PC-3 (cell line): Measurements from ENCODE around the gene CCDC69. TPM values are rescaled to one million over a fixed set of nuclear protein-coding genes. Genes with fewer than 3 reads are reported as not detected.

Source experiments
- ATAC-seq: fragments of 200-7000 bp; cut with Tn5 transposase; 2 replicates; pipeline ENCODE4 v1.9.1; 2020; ENCODE audit warnings: mild to moderate bottlenecking, moderate library complexity
- BruUV-seq: library from RNA; stranded (reverse); fragments of 400-500 nt; replicated peaks from 2 replicates; lab custom pipeline; 2021; lab: Mats Ljungman, UMichigan
- CTCF ChIA-PET: fragments of 300-600 bp; sonication (Branson Sonifier 250); formaldehyde crosslinking; loops from one replicate; lab custom pipeline; 2022; ENCODE audit warnings: antibody characterized with exemption; lab: Charles Lee
- POLR2A ChIA-PET: fragments of 300-600 bp; sonication (Branson Sonifier 250); formaldehyde crosslinking; loops from one replicate; lab custom pipeline; 2022; ENCODE audit warnings: antibody characterized with exemption; ENCODE audit not compliant: unreplicated experiment; lab: Charles Lee
- DNase-seq: peaks from one replicate; pipeline ENCODE4 v3.0.0-alpha.2; 2015
- H2AFZ ChIP-seq: fragments of 300-600 bp; sonication (generic); 2 replicates; pipeline ENCODE4 v1.6.0; 2016; ENCODE audit warnings: antibody characterized with exemption, low read length
- H3F3A ChIP-seq: fragments of 300-600 bp; sonication (generic); one replicate; pipeline ENCODE4 v1.6.0; 2017; ENCODE audit warnings: antibody characterized with exemption, low read length, control low read depth, mild to moderate bottlenecking; ENCODE audit not compliant: unreplicated experiment
- H3K27ac ChIP-seq: fragments of 300-600 bp; sonication (generic); 2 replicates; pipeline ENCODE4 v1.5.1; 2016; ENCODE audit warnings: mild to moderate bottlenecking, low read length
- H3K27me3 ChIP-seq: fragments of 300-600 bp; sonication (generic); 2 replicates; pipeline ENCODE4 v1.6.1; 2016; ENCODE audit warnings: low read length, mixed read lengths
- H3K36me3 ChIP-seq: fragments of 300-600 bp; sonication (generic); 2 replicates; pipeline ENCODE4 v1.6.1; 2016; ENCODE audit warnings: low read depth, mixed run types, low read length, mixed read lengths
- H3K4me1 ChIP-seq: fragments of 300-600 bp; sonication (generic); 2 replicates; pipeline ENCODE4 v1.5.1; 2016; ENCODE audit warnings: low read length; ENCODE audit not compliant: insufficient read depth
- H3K4me2 ChIP-seq: fragments of 300-600 bp; sonication (generic); 2 replicates; pipeline ENCODE4 v1.6.0; 2016; ENCODE audit warnings: low read length
- H3K4me3 ChIP-seq: fragments of 300-600 bp; sonication (generic); 2 replicates; pipeline ENCODE4 v1.5.1; 2016; ENCODE audit warnings: mild to moderate bottlenecking, low read length, mixed read lengths
- H3K79me2 ChIP-seq: fragments of 300-600 bp; sonication (generic); 2 replicates; pipeline ENCODE4 v1.6.1; 2017; ENCODE audit warnings: low read length, mixed read lengths
- H3K9ac ChIP-seq: fragments of 300-600 bp; sonication (generic); 2 replicates; pipeline ENCODE4 v1.6.0; 2016; ENCODE audit warnings: mild to moderate bottlenecking, low read length
- H3K9me2 ChIP-seq: fragments of 300-600 bp; sonication (generic); replicated peaks from 2 replicates; pipeline ENCODE4 v1.6.1; 2016; ENCODE audit warnings: mixed run types, low read length, mixed read lengths
- H3K9me3 ChIP-seq: fragments of 300-600 bp; sonication (generic); 2 replicates; pipeline ENCODE4 v1.6.1; 2016; ENCODE audit warnings: low read length, mixed read lengths
- H4K20me1 ChIP-seq: fragments of 300-600 bp; sonication (generic); 2 replicates; pipeline ENCODE4 v1.6.1; 2016; ENCODE audit warnings: low read length, mixed read lengths
- EZH2 ChIP-seq: fragments of 300-600 bp; sonication (generic); IDR thresholded peaks from one replicate; pipeline ENCODE4 v1.6.1; 2017; ENCODE audit warnings: antibody characterized with exemption, mild to moderate bottlenecking, low read length; ENCODE audit not compliant: unreplicated experiment
- EZH2phosphoT487 ChIP-seq: fragments of 300-600 bp; sonication (generic); IDR thresholded peaks from 2 replicates; pipeline ENCODE4 v1.6.1; 2018; ENCODE audit warnings: mild to moderate bottlenecking, antibody characterized with exemption, low read length, borderline replicate concordance
- intact Hi-C: fragments of 100-400 bp; cut with micrococcal nuclease; formaldehyde crosslinking; loops from 2 replicates; pipeline ENCODE4 v1.9.0; 2023
- total RNA-seq: library from RNA; depleted of rRNA; stranded (reverse); fragments of >200 nt; gene quantifications from 2 replicates; pipeline ENCODE4 v1.2.3, GENCODE V29; 2014
- TF ChIP-seq, protein P1 (sequence below): fragments of 300-600 bp; sonication (generic); conservative IDR thresholded peaks from 2 replicates; pipeline ENCODE4 v1.5.1; 2017; ENCODE audit warnings: antibody characterized with exemption, low read depth, mild to moderate bottlenecking, low read length

CCDC69 gene
- total RNA-seq, 1 experiment from 2014 or later, result 26.4 TPM

DNA sequence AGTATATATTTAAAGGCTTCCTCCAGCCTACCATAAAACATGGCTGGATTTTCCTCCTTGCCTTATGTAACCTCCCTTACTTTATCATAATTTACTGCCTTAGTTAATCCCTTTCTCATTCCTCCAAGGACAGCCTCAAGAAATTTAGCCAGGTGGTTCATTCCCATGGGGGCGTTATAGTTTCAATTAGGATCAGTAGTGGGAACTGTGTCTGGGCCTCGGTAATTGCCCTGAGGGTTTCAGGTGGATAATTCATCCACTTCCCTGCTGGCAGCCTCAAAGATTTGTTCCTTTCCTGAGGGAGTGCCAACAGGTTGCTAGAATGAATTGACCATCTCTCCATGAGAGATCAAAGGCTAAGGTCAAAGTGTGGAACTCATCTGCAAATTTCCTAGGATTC lies 24.8 kb upstream of the CCDC69 start:
- TF ChIP-seq, protein P1, sequence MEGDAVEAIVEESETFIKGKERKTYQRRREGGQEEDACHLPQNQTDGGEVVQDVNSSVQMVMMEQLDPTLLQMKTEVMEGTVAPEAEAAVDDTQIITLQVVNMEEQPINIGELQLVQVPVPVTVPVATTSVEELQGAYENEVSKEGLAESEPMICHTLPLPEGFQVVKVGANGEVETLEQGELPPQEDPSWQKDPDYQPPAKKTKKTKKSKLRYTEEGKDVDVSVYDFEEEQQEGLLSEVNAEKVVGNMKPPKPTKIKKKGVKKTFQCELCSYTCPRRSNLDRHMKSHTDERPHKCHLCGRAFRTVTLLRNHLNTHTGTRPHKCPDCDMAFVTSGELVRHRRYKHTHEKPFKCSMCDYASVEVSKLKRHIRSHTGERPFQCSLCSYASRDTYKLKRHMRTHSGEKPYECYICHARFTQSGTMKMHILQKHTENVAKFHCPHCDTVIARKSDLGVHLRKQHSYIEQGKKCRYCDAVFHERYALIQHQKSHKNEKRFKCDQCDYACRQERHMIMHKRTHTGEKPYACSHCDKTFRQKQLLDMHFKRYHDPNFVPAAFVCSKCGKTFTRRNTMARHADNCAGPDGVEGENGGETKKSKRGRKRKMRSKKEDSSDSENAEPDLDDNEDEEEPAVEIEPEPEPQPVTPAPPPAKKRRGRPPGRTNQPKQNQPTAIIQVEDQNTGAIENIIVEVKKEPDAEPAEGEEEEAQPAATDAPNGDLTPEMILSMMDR, result no peak
- TF ChIP-seq EZH2 (no peak), EZH2phosphoT487 (no peak)
- intact Hi-C loops, result no loop called here
- Histone ChIP-seq H3F3A (no peaks in the 10 kb centered on the region), H3K9me3 (no peaks in the 10 kb centered on the region), H3K4me2 (no peak overlapping the region), H4K20me1 (no peaks in the 10 kb centered on the region), H2AFZ (no peak overlapping the region), H3K36me3 (no peaks in the 10 kb centered on the region), H3K79me2 (peaks cover 6% of the 10 kb centered on the region), H3K27me3 (no peaks in the 10 kb centered on the region), H3K9ac (no peak overlapping the region), H3K4me1 (no peaks in the 10 kb centered on the region; the same call in 1 of the 2 replicates), H3K4me3 (no peak overlapping the region), H3K27ac (no peak overlapping the region), H3K9me2 (no peaks in the 10 kb centered on the region)
- DNase-seq (no peak), ATAC-seq (no peak)
- ChIA-PET CTCF (no interaction called here), POLR2A (no interaction called here)
- BruUV-seq, result no TSS peak

DNA sequence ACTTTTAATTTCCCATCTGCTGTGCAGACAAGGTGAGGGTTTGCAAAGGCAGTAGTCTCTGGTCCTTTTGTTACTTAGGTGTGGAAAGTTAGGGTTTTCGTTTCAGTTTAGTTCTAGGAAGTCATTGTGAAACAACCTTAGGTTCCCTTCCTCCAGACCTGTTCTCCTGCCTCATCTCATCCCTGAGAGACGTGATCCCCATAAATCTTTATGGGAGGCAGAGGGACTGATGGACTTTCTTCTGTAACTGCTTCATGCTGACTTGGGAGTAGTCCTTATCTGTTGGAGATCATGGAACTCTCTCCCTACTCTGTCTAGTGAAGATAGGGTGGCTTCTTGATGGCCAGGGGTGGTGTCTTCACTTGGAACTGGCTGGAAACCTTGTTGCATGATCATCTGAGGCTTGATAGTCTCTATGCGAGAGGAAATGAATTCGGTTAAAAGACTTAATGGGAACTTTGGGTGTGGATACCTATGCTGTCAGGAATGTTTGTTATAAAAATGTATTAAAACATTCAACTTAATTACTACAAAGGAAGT lies 21.9 kb upstream of the CCDC69 start:
- no peaks in the 10 kb centered on the region for H3K36me3 ChIP-seq
- TF ChIP-seq, protein P1, result no peak
- no peak for TF ChIP-seq EZH2phosphoT487
- CTCF ChIA-PET, result no interaction called here
- intact Hi-C loops, result no loop called here
- H3K27me3 ChIP-seq, result no peaks in the 10 kb centered on the region
- ATAC-seq (no peak), DNase-seq (no peak)
- no peak overlapping the region for H2AFZ ChIP-seq
- H3K4me2 ChIP-seq, result no peak overlapping the region
- peaks cover 5% of the 10 kb centered on the region for H3K4me1 ChIP-seq
- H3K4me3 ChIP-seq, result no peak overlapping the region
- no peaks in the 10 kb centered on the region for H3K9me3 ChIP-seq
- BruUV-seq, result no TSS peak
- no peaks in the 10 kb centered on the region for H3K79me2 ChIP-seq
- no peak overlapping the region for H3K27ac ChIP-seq
- H3K9ac ChIP-seq, result no peak overlapping the region
- H4K20me1 ChIP-seq, result no peaks in the 10 kb centered on the region
- no peaks in the 10 kb centered on the region for H3F3A ChIP-seq
- POLR2A ChIA-PET, result no interaction called here
- H3K9me2 ChIP-seq, result no peaks in the 10 kb centered on the region

DNA sequence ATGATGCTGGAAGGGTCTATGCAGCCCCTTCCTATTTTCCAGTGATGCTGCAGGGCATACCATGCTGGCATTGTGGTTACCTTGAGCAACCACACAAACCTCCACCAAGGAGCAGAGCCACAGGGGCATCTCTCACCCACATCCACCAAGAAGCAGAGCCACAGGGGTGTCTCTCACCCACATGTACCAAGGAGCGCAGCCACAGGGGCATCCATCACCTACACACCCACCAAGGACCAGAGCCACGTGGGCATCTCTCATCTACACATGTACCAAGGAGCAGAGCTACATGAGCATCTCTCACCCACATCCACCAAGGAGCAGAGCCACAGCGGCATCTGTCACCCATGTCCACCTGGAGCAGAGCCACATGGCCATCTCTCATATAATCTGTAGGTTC lies 20.3 kb upstream of the CCDC69 start:
- intact Hi-C loops, result no loop called here
- no peak for TF ChIP-seq EZH2phosphoT487
- TF ChIP-seq, protein P1, result no peak
- no peak for TF ChIP-seq EZH2
- Histone ChIP-seq H4K20me1 (no peaks in the 10 kb centered on the region), H3K4me1 (peaks cover 5% of the 10 kb centered on the region), H3K4me3 (no peak overlapping the region), H3K27me3 (no peaks in the 10 kb centered on the region), H3K36me3 (no peaks in the 10 kb centered on the region), H3K79me2 (no peaks in the 10 kb centered on the region), H3K9me3 (no peaks in the 10 kb centered on the region), H3F3A (no peaks in the 10 kb centered on the region), H3K9me2 (no peaks in the 10 kb centered on the region), H3K4me2 (no peak overlapping the region), H3K27ac (no peak overlapping the region), H3K9ac (no peak overlapping the region), H2AFZ (no peak overlapping the region)
- DNase-seq (no peak), ATAC-seq (no peak)
- POLR2A ChIA-PET, result no interaction called here
- CTCF ChIA-PET, result no interaction called here
- BruUV-seq, result no TSS peak
